ENCODE results near the gene BLOC1S3.

DNA sequence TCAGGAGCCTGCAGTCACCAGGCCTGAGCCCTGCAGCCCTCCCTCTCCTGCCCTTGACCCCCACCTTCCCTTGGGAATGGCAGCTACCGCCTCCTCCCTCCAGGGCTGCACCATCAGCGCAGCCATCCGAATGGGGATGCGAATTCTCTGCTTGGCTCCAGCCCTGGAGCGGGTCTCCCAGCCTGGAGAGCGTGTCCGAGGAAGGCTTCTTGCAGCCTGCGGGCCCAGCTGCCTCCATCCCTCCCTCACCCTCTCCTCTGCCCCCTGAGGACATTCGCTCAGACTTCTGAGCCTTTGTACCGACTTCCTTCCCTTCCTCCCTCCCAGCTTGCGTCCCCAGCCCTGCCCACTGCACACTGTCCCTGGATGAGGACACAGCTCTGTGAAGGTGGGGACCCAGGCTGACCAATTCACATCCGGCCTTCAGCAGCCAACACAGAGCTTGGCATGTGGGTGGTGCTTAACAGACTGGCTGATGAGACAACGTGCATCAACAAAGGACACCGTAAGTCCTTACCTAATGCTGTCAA is 11.8 kb upstream of the BLOC1S3 start:
- TF ChIP-seq, protein P1, sequence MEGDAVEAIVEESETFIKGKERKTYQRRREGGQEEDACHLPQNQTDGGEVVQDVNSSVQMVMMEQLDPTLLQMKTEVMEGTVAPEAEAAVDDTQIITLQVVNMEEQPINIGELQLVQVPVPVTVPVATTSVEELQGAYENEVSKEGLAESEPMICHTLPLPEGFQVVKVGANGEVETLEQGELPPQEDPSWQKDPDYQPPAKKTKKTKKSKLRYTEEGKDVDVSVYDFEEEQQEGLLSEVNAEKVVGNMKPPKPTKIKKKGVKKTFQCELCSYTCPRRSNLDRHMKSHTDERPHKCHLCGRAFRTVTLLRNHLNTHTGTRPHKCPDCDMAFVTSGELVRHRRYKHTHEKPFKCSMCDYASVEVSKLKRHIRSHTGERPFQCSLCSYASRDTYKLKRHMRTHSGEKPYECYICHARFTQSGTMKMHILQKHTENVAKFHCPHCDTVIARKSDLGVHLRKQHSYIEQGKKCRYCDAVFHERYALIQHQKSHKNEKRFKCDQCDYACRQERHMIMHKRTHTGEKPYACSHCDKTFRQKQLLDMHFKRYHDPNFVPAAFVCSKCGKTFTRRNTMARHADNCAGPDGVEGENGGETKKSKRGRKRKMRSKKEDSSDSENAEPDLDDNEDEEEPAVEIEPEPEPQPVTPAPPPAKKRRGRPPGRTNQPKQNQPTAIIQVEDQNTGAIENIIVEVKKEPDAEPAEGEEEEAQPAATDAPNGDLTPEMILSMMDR (conservative IDR thresholded peaks at IDR 0.05), result no peak
- TF ChIP-seq ZFX (IDR thresholded peaks at IDR 0.05), result no peak

All from C4-2B (cell line).